K562 (cell line): Measurements from ENCODE around the gene NRG2.

Source experiments
- ESRRA ChIP-seq: fragments of 450-650 bp; IDR thresholded peaks from 2 replicates; pipeline ENCODE4 v1.6.1; 2014; ENCODE audit warnings: low read depth, mild to moderate bottlenecking, moderate library complexity, borderline replicate concordance
- NFYB ChIP-seq: IDR thresholded peaks from 2 replicates; pipeline ENCODE4 v1.6.1; 2011; ENCODE audit warnings: mild to moderate bottlenecking, moderate library complexity; ENCODE audit not compliant: insufficient read length; ENCODE audit errors: extremely low read depth
- TBL1XR1 ChIP-seq, 2 experiments: IDR thresholded peaks; 2 replicates each; pipeline ENCODE4 v1.6.1; 2012; ENCODE audit warnings: improper control_type of control experiment in 2 of 2, low read length in 2 of 2, mild to moderate bottlenecking in 1 of 2
- TF ChIP-seq, protein P1 (sequence below): sonication (generic); formaldehyde crosslinking; IDR thresholded peaks from 2 replicates; pipeline ENCODE4 v1.5.0; 2020; ENCODE audit warnings: missing genetic modification reagents

DNA sequence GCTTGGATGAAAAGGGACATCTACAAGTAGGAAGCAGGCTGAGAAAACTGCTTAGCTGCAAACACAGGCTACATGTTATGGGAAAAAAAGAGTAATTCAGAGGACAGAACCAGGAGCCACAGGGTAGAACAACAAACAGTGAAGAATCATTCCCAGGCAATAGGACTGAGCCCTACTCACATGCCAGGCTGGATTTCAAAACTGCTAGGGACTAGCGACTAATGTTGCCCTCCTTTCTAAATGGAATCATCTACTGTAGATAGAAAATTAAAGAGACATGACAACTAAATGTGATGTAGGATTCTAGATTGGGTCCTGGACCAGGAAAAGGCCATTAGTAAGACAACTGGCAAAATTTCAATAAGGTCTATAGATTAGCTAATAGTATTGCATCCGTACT lies 15.3 kb downstream of the NRG2 start:
- TF ChIP-seq ESRRA, result no peak
- no peak for TF ChIP-seq NFYB
- TF ChIP-seq TBL1XR1 (IDR thresholded peaks at IDR 0.05; ENCODE audit: low read length in 2 of 2), result no peak
- TF ChIP-seq, protein P1, sequence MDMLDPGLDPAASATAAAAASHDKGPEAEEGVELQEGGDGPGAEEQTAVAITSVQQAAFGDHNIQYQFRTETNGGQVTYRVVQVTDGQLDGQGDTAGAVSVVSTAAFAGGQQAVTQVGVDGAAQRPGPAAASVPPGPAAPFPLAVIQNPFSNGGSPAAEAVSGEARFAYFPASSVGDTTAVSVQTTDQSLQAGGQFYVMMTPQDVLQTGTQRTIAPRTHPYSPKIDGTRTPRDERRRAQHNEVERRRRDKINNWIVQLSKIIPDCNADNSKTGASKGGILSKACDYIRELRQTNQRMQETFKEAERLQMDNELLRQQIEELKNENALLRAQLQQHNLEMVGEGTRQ (CRISPR knock-in tag), result no peak
